Natural killer cell treated with Interleukin-12 subunit alpha and Interleukin-12 subunit beta and Interleukin-15 and Interleukin-18, amount 100 ng/mL, for 72 hours (primary cell): ENCODE measurements around the gene PRDM16. TPM values are rescaled to one million over a fixed set of nuclear protein-coding genes. Genes with fewer than 3 reads are reported as not detected.
"Not testable (repeated sequence)": the region's sequence is repeated elsewhere in the genome, so short reads cannot be mapped to it uniquely, and the experiment has no call there.

Experiments
- ATAC-seq, 2 donors: fragments of 150-1000 bp; cut with Tn5 transposase in 1 of 2; sonication (Bioruptor Pico), chemical (Tn5 transposase) in 1 of 2; 2 replicates each; pipeline ENCODE4 v1.10.0; 2021
- DNase-seq: peaks from one replicate; pipeline ENCODE4 v3.0.0; 2022; ENCODE audit warnings: low spot score
- H3K27ac Mint-ChIP-seq, 2 donors: 1 replicate in 1 of 2; 2 replicates in 1 of 2; pipeline ENCODE4 v1.8.0; 2022; ENCODE audit warnings: mixed read lengths in 2 of 2, mild to moderate bottlenecking in 1 of 2, moderate library complexity in 1 of 2
- H3K27me3 Mint-ChIP-seq, 2 donors: 1 replicate in 1 of 2; 2 replicates in 1 of 2; pipeline ENCODE4 v1.8.0; 2022; ENCODE audit warnings: mixed read lengths in 2 of 2
- H3K36me3 Mint-ChIP-seq: one replicate; pipeline ENCODE4 v1.8.0; 2022; ENCODE audit warnings: mixed read lengths
- H3K4me1 Mint-ChIP-seq, 2 donors: 1 replicate in 1 of 2; 2 replicates in 1 of 2; pipeline ENCODE4 v1.8.0; 2022; ENCODE audit warnings: low read depth in 2 of 2, mixed read lengths in 2 of 2, mild to moderate bottlenecking in 1 of 2
- H3K4me3 Mint-ChIP-seq: one replicate; pipeline ENCODE4 v1.8.0; 2022; ENCODE audit warnings: mixed read lengths
- H3K9me3 Mint-ChIP-seq: 2 replicates; pipeline ENCODE4 v1.8.0; 2022; ENCODE audit warnings: mixed read lengths
- total RNA-seq, 2 donors: library from RNA; stranded (reverse); gene quantifications; one replicate each; pipeline ENCODE4 v1.2.3, GENCODE V29; 2022

The PRDM16 gene
- total RNA-seq, 2 donors from 2014 or later = not detected

DNA sequence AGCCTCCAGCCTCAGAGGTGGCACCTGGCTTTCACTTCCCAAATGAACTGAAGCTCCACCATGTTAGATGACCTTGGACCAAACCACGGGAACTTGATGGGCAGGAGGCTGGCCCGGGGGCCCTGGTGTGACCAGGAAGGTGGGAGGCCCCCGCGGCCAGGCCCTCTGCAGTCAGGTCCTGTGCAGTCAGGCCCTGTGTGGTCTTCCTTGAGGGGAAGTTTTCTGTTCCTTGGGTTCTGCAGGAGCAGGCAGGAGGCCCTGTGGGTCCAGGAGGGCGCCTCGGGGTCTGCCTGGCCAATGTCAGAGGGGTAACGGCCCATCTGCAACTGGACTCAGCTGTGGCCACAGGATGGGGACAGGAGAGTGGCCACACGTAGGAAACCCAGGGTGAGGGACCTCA, 13.0 kb downstream of the PRDM16 start:
- DNase-seq (no peak), ATAC-seq (no peak)
- no peaks in the 10 kb centered on the region for H3K36me3 Mint-ChIP-seq
- no peaks in the 10 kb centered on the region for H3K4me1 Mint-ChIP-seq
- H3K27ac Mint-ChIP-seq = no peak overlapping the region
- no peak overlapping the region for H3K4me3 Mint-ChIP-seq
- H3K27me3 Mint-ChIP-seq = peaks cover 0 to 11% of the 10 kb centered on the region in 2 donors
- H3K9me3 Mint-ChIP-seq = no peaks in the 10 kb centered on the region

DNA sequence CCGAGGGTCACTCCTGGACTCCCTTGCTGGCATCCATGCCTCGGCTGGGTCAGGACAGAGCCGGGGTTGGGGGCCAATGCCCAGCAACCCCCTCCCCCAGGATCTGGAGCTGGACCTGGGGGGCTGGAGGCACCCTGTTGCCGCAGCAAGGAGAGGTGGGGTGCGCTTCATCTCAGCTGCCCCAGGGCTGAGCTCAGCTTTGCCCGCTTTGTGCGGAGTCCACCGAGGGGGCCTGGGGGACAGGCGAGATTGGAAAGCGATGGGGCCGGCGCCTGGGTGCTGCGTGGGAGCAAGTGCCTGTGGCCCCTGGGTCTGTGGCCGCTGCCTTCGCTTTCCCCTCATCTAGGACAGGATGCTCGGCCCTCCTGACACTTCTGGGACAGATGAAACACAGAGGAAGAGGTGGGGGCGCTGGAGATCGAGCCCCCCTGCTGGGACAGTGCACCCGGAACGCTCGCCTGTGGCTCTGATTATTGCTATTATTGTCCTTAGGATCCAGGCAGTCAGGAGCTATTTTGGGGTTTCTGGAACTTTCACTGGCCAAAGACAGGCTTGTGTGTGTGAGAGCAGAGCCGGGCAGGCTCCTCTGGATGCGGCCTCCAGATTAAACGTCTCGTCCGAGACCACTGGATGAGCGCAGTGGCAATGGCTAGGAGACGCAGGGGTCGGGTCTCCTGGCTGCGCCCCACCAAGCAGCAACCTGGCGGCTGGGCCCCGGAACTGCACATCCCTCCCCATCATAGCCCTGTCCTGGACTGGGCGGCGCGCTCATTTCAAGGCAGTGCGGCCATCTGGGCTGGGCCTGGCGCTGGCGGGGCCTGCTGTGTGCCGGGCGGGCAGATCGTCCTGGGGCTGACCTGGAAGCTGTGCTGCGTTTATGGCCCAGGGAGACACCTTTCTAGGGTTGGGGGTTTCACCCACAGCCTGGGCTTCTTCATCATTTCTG, 13.8 kb downstream of the PRDM16 start:
- H3K27me3 Mint-ChIP-seq = peaks cover 0 to 9% of the 10 kb centered on the region in 2 donors
- no peak overlapping the region for H3K4me3 Mint-ChIP-seq
- H3K27ac Mint-ChIP-seq = no peak overlapping the region
- ATAC-seq (no peak), DNase-seq (no peak)
- no peaks in the 10 kb centered on the region for H3K36me3 Mint-ChIP-seq
- no peaks in the 10 kb centered on the region for H3K4me1 Mint-ChIP-seq
- no peaks in the 10 kb centered on the region for H3K9me3 Mint-ChIP-seq

DNA sequence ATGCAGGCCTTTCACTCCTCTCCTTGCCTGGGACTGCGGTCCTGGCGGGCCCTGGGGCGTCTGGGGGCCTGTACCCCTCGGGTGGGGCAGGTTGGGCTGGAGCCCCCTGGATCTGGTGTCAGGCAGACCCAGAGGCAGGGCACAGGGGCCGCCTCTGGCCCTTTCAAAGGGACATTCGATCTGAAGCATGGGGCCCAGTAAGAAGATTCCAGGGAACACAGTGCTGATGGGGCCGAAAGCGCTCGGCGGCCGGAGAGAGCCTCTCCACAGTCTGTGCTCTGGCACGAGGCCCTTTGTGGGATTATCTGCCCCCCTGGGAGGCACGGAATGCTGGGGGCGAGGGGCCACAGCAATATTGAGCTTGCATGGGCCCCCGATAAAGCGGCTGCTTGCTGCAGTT, 15.2 kb downstream of the PRDM16 start:
- H3K9me3 Mint-ChIP-seq = no peaks in the 10 kb centered on the region
- no peak overlapping the region for H3K4me3 Mint-ChIP-seq
- no peak for DNase-seq
- no peaks in the 10 kb centered on the region for H3K36me3 Mint-ChIP-seq
- peaks cover 0 to 1% of the 10 kb centered on the region in 2 donors for H3K27me3 Mint-ChIP-seq
- no peaks in the 10 kb centered on the region for H3K4me1 Mint-ChIP-seq
- H3K27ac Mint-ChIP-seq = no peak overlapping the region
- no peak for ATAC-seq

DNA sequence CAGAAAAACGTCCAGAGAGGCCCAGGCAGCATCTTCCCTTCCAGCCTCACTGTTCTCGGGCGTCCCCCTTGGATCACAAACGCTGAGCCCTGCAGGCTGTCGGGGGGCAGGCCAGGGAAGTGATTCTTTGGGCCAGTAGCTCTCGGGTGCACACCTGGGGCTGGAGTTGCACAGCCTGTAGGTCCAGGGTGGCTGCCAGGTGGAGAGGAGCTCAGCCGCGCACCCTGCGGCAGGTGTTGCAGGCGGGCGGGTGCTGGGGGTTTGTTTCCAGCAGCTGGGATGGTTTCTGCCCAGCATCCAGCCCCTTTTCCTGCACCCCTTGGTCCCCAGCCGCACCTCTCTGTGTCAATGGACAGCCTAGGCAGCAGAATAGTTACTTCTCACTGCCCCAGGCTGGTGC, 15.7 kb downstream of the PRDM16 start:
- no peak overlapping the region for H3K27ac Mint-ChIP-seq
- H3K9me3 Mint-ChIP-seq = no peaks in the 10 kb centered on the region
- H3K36me3 Mint-ChIP-seq = no peaks in the 10 kb centered on the region
- no peaks in the 10 kb centered on the region for H3K4me1 Mint-ChIP-seq
- DNase-seq (no peak), ATAC-seq (no peak)
- H3K4me3 Mint-ChIP-seq = no peak overlapping the region
- no peaks in the 10 kb centered on the region for H3K27me3 Mint-ChIP-seq

DNA sequence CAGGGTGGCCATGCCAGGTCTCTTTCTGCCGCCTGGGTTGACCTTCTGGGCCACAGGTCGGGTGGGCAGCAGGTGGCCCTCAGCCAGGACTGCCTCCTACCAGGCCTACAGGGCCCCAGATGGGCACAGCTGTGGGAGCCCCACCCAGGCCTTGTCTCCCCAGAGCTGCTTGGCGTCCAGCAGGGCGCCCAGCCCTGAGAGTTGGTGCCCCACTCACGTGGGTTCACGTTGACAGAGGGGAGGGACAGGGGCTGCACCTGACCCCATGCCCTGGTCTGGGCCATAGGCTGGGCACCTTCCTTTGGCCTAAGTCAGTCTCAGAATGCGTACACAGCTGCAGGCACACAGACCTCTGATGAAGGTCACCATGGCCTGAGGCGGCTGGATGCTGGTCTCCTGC, 16.7 kb downstream of the PRDM16 start:
- DNase-seq (no peak), ATAC-seq (no peak)
- no peaks in the 10 kb centered on the region for H3K9me3 Mint-ChIP-seq
- H3K27ac Mint-ChIP-seq = no peak overlapping the region
- H3K4me1 Mint-ChIP-seq = no peaks in the 10 kb centered on the region
- no peak overlapping the region for H3K4me3 Mint-ChIP-seq
- no peaks in the 10 kb centered on the region for H3K27me3 Mint-ChIP-seq
- H3K36me3 Mint-ChIP-seq = no peaks in the 10 kb centered on the region

DNA sequence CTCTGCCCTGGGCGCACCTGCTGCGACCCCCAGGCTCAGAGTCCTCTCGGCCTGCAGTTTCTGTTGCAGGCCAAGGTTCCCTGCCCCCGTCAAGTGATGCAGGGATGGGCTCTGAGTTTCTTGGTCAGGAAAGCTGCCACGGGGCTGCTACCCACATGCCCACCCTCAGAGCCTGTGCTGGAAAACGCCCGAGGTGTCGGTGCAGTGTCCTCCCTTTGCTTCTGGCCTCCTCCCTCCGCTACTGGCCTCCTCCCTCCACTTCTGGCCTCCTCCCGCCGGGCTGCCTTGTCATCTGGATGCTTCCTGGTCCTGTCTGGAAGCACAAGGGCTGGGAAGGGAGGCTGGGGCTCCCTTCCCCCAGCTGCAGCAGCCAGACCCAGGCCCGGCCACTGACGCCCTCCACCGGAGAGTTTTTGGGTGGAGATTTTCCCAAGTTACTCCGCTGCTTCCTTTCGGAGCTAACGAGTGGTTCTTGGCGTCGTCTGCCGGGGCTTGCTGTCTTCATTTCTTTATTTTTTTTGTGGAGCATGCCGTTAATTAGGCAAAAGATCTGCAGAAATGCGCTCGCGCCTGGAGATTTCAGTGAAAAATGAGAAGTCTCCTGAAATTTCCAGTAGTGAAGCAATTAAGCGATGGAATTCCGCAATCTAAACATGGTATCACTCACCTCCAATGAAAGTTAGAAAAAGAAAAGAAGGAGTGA, 17.4 kb downstream of the PRDM16 start:
- Mint-ChIP-seq H3K27ac (no peak overlapping the region), H3K4me3 (no peak overlapping the region), H3K27me3 (no peaks in the 10 kb centered on the region), H3K36me3 (no peaks in the 10 kb centered on the region), H3K4me1 (no peaks in the 10 kb centered on the region), H3K9me3 (no peaks in the 10 kb centered on the region)
- no peak for DNase-seq
- no peak for ATAC-seq

DNA sequence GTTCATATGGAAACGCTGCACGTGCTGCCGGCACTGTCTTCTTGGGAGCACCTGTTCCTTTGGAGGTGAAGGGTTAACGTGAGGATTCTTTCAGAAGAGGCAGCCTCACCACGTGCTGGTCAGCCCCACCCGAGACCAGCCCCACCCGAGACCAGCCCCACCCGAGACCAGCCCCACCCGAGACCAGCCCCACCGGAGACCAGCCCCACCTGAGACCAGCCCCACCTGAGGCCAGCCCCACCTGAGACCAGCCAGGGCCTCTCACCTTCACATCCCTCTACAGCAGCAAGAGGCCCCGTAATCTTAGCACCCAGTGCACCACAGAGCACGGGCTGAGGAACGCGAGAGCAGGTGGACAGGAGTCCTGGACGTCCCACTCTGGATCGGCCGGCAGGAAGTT, 18.0 kb downstream of the PRDM16 start:
- H3K9me3 Mint-ChIP-seq = no peaks in the 10 kb centered on the region
- no peak overlapping the region for H3K4me3 Mint-ChIP-seq
- no peak overlapping the region for H3K27ac Mint-ChIP-seq
- no peaks in the 10 kb centered on the region for H3K4me1 Mint-ChIP-seq
- no peak for DNase-seq
- H3K36me3 Mint-ChIP-seq = no peaks in the 10 kb centered on the region
- ATAC-seq = no peak
- no peaks in the 10 kb centered on the region for H3K27me3 Mint-ChIP-seq

DNA sequence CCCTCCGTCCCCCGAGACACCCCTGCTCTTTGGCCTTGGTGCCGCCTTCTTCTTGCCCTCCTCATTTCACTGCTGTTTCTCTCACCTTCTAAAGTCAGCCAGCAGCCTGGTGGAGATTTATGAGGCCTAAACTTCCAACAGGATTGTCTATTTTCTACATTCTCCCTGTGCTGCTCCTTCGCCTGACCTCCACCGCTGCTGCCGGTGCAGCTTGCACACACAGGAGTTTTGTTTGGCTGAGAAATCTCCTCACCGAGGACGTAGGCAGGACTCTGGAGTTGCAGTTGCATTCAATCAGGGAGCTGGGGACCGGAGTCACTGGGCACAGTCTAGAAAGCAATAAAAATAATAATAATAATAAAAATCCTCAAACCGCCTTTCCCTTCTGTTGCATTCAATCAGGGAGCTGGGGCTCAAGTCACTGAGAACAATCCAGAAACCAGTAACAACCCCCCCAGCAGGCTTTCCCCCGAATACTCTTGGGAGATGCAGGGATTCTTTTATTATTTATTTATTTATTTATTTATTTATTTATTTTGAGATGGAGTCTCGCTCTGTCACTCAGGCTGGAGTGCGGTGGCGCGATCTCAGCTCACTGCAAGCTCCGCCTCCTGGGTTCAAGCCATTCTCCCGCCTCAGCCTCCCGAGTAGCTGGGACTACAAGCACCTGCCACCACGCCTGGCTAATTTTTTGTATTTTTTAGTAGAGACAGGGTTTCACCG, 19.1 kb downstream of the PRDM16 start:
- not testable (repeated sequence) for H3K4me3 Mint-ChIP-seq, ATAC-seq, H3K27ac Mint-ChIP-seq, H3K4me1 Mint-ChIP-seq, H3K9me3 Mint-ChIP-seq, H3K27me3 Mint-ChIP-seq, H3K36me3 Mint-ChIP-seq, DNase-seq

DNA sequence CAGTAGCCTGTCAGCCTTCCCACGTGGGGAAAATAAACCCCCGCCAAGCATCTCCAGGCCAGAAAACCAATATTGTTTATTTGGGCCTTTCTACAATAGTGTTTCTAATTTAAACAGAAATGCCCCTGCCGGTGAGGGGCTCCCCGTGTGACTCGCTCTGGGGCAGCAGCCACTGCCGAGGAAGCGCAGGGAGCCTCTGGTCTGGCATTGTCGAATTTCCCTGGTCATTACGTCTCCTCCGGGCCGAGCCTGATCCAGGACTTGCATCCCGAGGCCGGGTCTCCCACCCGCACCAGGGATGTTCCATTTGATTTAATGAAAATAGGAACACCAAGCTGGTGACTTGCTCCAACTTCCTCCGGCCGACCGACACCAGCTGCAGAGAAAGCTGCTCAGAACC, 20.5 kb downstream of the PRDM16 start:
- H3K4me3 Mint-ChIP-seq = no peak overlapping the region
- peaks cover 0 to 2% of the 10 kb centered on the region in 2 donors for H3K27me3 Mint-ChIP-seq
- DNase-seq (no peak), ATAC-seq (no peak)
- H3K4me1 Mint-ChIP-seq = no peaks in the 10 kb centered on the region
- no peak overlapping the region for H3K27ac Mint-ChIP-seq
- no peaks in the 10 kb centered on the region for H3K36me3 Mint-ChIP-seq
- H3K9me3 Mint-ChIP-seq = no peaks in the 10 kb centered on the region

DNA sequence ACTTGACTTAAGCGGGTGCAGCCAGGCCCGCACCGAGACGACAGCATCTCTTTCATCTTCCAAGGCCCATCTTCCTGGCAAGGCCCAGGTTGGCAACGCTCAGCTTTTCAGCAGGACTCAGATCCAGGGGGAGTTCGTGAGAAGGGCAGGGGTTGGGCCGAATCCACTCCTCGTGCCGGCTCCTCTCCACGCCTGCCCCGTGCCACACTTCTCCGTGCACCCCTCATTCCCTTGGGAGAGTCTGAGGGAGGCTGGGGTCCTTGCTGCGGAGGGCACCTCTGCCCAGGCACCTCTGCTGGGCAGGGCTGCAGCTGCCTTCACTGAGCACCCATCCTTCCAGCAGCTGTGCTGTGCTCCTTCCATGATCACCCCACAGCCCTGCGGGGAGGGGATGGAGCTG, 22.3 kb downstream of the PRDM16 start:
- ATAC-seq = no peak

DNA sequence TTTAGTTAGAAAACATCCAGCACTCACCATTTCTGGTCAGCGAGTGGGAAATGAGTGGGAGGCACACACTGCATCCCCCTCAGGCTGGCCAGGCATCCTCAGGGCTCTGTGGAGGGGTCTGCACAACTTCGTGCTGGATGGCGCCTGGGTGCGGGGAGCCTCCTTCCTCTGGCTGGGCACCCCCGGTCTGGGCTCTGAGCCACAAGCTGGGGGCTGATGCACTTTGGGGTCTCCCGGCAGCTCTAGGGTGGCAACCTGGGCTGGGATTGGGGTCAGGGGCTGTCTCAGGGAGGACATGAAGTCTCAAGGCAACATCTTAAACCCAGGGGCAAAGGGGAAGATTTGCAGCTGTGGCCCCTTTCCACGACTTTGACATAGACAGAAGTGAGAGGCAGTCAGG, 23.5 kb downstream of the PRDM16 start:
- H3K36me3 Mint-ChIP-seq = no peaks in the 10 kb centered on the region
- H3K4me3 Mint-ChIP-seq = no peak overlapping the region
- H3K4me1 Mint-ChIP-seq = no peaks in the 10 kb centered on the region

More for the DNA sequence above, 22.3 kb downstream of the PRDM16 start:
- Mint-ChIP-seq H3K27ac (no peak overlapping the region), H3K4me1 (no peaks in the 10 kb centered on the region), H3K27me3 (peaks cover 0 to 5% of the 10 kb centered on the region in 2 donors), H3K9me3 (no peaks in the 10 kb centered on the region), H3K4me3 (no peak overlapping the region), H3K36me3 (no peaks in the 10 kb centered on the region)
- no peak for DNase-seq

DNA sequence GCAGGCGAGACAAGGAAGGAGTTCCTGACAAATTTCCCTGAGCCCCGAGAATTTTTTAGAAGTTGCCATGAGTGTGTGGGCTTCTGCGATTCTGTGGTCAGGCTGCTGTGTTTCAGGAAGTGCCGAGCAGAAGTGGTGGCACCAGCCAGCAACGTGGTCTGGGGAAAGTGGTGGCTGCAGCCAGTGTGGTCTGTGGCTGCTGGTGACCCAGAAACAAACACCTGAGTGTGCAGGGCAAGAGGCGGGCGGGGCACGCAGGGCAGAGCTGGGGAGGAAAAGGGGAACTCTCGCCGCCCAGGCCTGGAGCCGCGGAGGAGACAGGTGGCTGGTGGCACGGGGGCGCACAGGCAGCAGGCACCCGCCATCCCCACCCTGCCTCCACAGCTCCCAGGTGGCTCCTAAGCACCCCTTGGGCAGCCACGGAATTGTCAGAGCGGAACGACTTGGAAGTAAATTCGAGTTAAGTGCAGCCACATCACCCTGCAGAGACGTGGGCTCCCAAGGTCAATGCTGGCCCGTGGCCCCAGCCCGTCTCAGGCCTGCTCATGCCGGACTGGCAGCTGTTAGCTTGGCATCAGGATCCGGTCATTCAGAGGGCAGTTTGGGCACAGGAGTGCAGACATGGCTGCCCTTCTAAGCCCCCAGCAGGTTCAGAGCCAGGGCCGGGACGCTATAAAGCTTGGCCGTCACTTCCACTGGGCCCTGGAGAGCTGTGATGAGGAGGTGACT, 25.1 kb downstream of the PRDM16 start:
- no peak for ATAC-seq
- Mint-ChIP-seq H3K27me3 (peaks cover 0 to 5% of the 10 kb centered on the region in 2 donors), H3K36me3 (no peaks in the 10 kb centered on the region), H3K27ac (no peak overlapping the region), H3K4me3 (no peak overlapping the region), H3K9me3 (no peaks in the 10 kb centered on the region), H3K4me1 (no peaks in the 10 kb centered on the region)
- DNase-seq = no peak

More for the DNA sequence above, 23.5 kb downstream of the PRDM16 start:
- no peak for ATAC-seq
- Mint-ChIP-seq H3K27me3 (peaks cover 0 to 5% of the 10 kb centered on the region in 2 donors), H3K27ac (no peak overlapping the region), H3K9me3 (no peaks in the 10 kb centered on the region)
- DNase-seq = no peak
